Endothelial cell of umbilical vein (primary cell): ENCODE results near the gene PRKCSH. TPM values are rescaled to one million over a fixed set of nuclear protein-coding genes. Genes with fewer than 3 reads are reported as not detected.

Source experiments
- BruUV-seq: library from RNA; stranded (reverse); fragments of 400-500 nt; replicated peaks from 2 replicates; lab custom pipeline; 2021; lab: Mats Ljungman, UMichigan
- CTCF ChIA-PET: fragments of 300-600, 350-600 bp; sonication (Branson Sonifier 250); formaldehyde crosslinking; loops from one replicate; lab custom pipeline; 2021; ENCODE audit warnings: antibody characterized with exemption, inconsistent platforms; lab: Charles Lee
- POLR2A ChIA-PET: fragments of 300-600, 350-600 bp; sonication (Branson Sonifier 250); formaldehyde crosslinking; loops from one replicate; lab custom pipeline; 2021; ENCODE audit warnings: antibody characterized with exemption, inconsistent platforms; lab: Charles Lee
- DNase-seq: peaks from one replicate; pipeline ENCODE4 v3.0.0-alpha.2; 2011; ENCODE audit warnings: low read depth, low spot score
- FAIRE-seq: peaks from 2 replicates; lab custom pipeline; 2011; peaks lifted over from hg19 to GRCh38; lab: Jason Lieb, UNC
- H2AFZ ChIP-seq: 2 replicates; pipeline ENCODE4 v1.6.0; 2012; ENCODE audit warnings: low read depth, low read length, control low read depth, inconsistent platforms
- H3K27ac ChIP-seq: 2 replicates; pipeline ENCODE4 v1.5.1; 2011; ENCODE audit warnings: low read depth, mild to moderate bottlenecking, control low read depth, low read length, moderate library complexity; ENCODE audit not compliant: insufficient read depth
- H3K27me3 ChIP-seq, 2 experiments: 2 replicates each; pipeline versions ENCODE4 v1.6.0 to v1.6.1; 2011; ENCODE audit warnings: low read length in 2 of 2, mixed read lengths in 1 of 2; ENCODE audit not compliant: control insufficient read depth in 2 of 2, insufficient read depth in 2 of 2
- H3K36me3 ChIP-seq, 2 experiments: 2 replicates in 1 of 2; 3 replicates in 1 of 2; pipeline ENCODE4 v1.5.1; 2011; ENCODE audit warnings: low read length in 2 of 2, mild to moderate bottlenecking in 1 of 2, moderate library complexity in 1 of 2; ENCODE audit not compliant: control insufficient read depth in 2 of 2, insufficient read depth in 2 of 2; ENCODE audit errors: extremely low read depth in 1 of 2
- H3K4me1 ChIP-seq: 3 replicates; pipeline ENCODE4 v1.5.1; 2011; ENCODE audit warnings: mild to moderate bottlenecking, low read length; ENCODE audit not compliant: control insufficient read depth, insufficient read depth; ENCODE audit errors: extremely low read depth
- H3K4me2 ChIP-seq: 2 replicates; pipeline ENCODE4 v1.6.1; 2011; ENCODE audit warnings: low read length, control low read depth, mixed read lengths; ENCODE audit not compliant: insufficient read depth
- H3K4me3 ChIP-seq, 3 experiments: fragments of 200-600 bp in 1 of 3; sonication (generic), shearing (Covaris generic) in 1 of 3; replicated peaks in 1 of 3; 2 replicates each; pipeline ENCODE4 v1.5.1; 2011 to 2016; ENCODE audit warnings: control low read depth in 3 of 3, low read length in 3 of 3, mild to moderate bottlenecking in 2 of 3, inconsistent platforms in 1 of 3, low read depth in 1 of 3, moderate library complexity in 1 of 3; ENCODE audit not compliant: insufficient read depth in 1 of 3
- H3K79me2 ChIP-seq: 2 replicates; pipeline ENCODE4 v1.6.0; 2012; ENCODE audit warnings: low read length, inconsistent platforms; ENCODE audit not compliant: control insufficient read depth, insufficient read depth
- H3K9ac ChIP-seq: replicated peaks from 2 replicates; pipeline ENCODE3; 2011; ENCODE audit warnings: low read length, control low read depth; ENCODE audit not compliant: insufficient read depth; ENCODE audit errors: extremely low read depth
- H3K9me1 ChIP-seq: replicated peaks from 3 replicates; pipeline ENCODE4 v1.6.0; 2011; ENCODE audit warnings: mild to moderate bottlenecking, low read length; ENCODE audit not compliant: control insufficient read depth, insufficient read depth; ENCODE audit errors: extremely low read depth
- H3K9me3 ChIP-seq: replicated peaks from 2 replicates; pipeline ENCODE4 v1.5.1; 2012; ENCODE audit warnings: low read length, inconsistent platforms; ENCODE audit not compliant: control insufficient read depth, insufficient read depth
- H4K20me1 ChIP-seq: replicated peaks from 2 replicates; pipeline ENCODE3; 2011; ENCODE audit warnings: mild to moderate bottlenecking, low read length; ENCODE audit not compliant: control insufficient read depth, insufficient read depth; ENCODE audit errors: extremely low read depth
- EZH2 ChIP-seq: IDR thresholded peaks from 2 replicates; pipeline ENCODE4 v1.6.1; 2012; ENCODE audit warnings: borderline replicate concordance, low read depth, mild to moderate bottlenecking, moderate library complexity, low read length, inconsistent platforms; ENCODE audit not compliant: severe bottlenecking
- MAX ChIP-seq: IDR thresholded peaks from 2 replicates; pipeline ENCODE4 v1.6.1; 2011; ENCODE audit not compliant: insufficient read depth, insufficient read length
- MYC ChIP-seq: IDR thresholded peaks from one replicate; pipeline ENCODE4 v1.6.1; 2011; ENCODE audit warnings: mild to moderate bottlenecking, low read depth, low read length
- POLR2A ChIP-seq: IDR thresholded peaks from 2 replicates; pipeline ENCODE4 v1.6.1; 2012; ENCODE audit warnings: low read depth, mild to moderate bottlenecking, control low read depth, low read length
- dilution Hi-C: fragments of 300-500 bp; cut with MboI; formaldehyde crosslinking; loops from one replicate; pipeline ENCODE4 v1.15.0; 2019; ENCODE audit warnings: low sequenced_read_pairs; ENCODE audit not compliant: extremely low pct_ligation_motif_present
- intact Hi-C: fragments of 100-400 bp; cut with micrococcal nuclease; formaldehyde crosslinking; loops from one replicate; pipeline ENCODE4 v1.10.0; 2022
- polyA plus RNA-seq, 4 experiments: library from polyadenylated mRNA; depleted of rRNA in 3 of 4; stranded (reverse) in 3 of 4; unstranded in 1 of 4; fragments of >200 nt; gene quantifications; 2 replicates each; pipeline versions ENCODE4 v1.2.1 to v1.2.3, GENCODE V29; 2011 to 2012; ENCODE audit warnings: missing spikeins in 1 of 4
- total RNA-seq: library from RNA; stranded (reverse); gene quantifications from 2 replicates; pipeline ENCODE4 v1.2.3, GENCODE V29; 2021

PRKCSH gene
- total and polyA plus RNA-seq, 2 donors (not counting 3 experiments of a cell fraction or from before 2014, with no cell fraction given): 215 to 425 TPM

GRCh38 chr19:11422163-11423065 lies 13.0 kb upstream of the PRKCSH start:
- no peaks in the 10 kb centered on the region for H3K36me3 ChIP-seq
- no peak for TF ChIP-seq POLR2A
- peak; percentile 73 for TF ChIP-seq EZH2
- TF ChIP-seq MAX: no peak
- H3K4me3 ChIP-seq: no peak overlapping the region
- intact Hi-C loops (loop anchor here (5.0 kb wide), 1 partner anchor 40 kb away; the partner anchor contains the start of gene EPOR), dilution Hi-C loops (no loop called here)
- H3K79me2 ChIP-seq: no peaks in the 10 kb centered on the region
- BruUV-seq: no TSS peak
- ChIA-PET POLR2A (no interaction called here), CTCF (interaction anchor here (0.6 to 3.7 kb wide), 7 partner anchors 9 to 129 kb away, joined by 3 to 19 read pairs (median 4); partner anchors contain the start of genes CCDC159, ODAD3, PRKCSH and SWSAP1)
- no peaks in the 10 kb centered on the region for H4K20me1 ChIP-seq
- no peak overlapping the region for H3K9ac ChIP-seq
- H3K9me1 ChIP-seq: no peaks in the 10 kb centered on the region
- peak overlapping the region; percentile 4 for H2AFZ ChIP-seq
- peaks cover 36 to 39% of the 10 kb centered on the region in 2 experiments for H3K27me3 ChIP-seq
- DNase-seq (peak; percentile 25), FAIRE-seq (peak; percentile 65)
- H3K4me2 ChIP-seq: no peak overlapping the region
- H3K9me3 ChIP-seq: no peaks in the 10 kb centered on the region
- no peak overlapping the region for H3K27ac ChIP-seq
- peaks cover 9% of the 10 kb centered on the region for H3K4me1 ChIP-seq

GRCh38 chr19:11423164-11423790 lies 12.2 kb upstream of the PRKCSH start:
- Histone ChIP-seq H3K4me3 (no peak overlapping the region), H3K27me3 (peaks cover 32 to 38% of the 10 kb centered on the region in 2 experiments), H3K9me3 (no peaks in the 10 kb centered on the region), H3K27ac (no peak overlapping the region), H3K79me2 (no peaks in the 10 kb centered on the region), H3K9ac (no peak overlapping the region), H2AFZ (no peak overlapping the region), H3K36me3 (no peaks in the 10 kb centered on the region), H4K20me1 (no peaks in the 10 kb centered on the region), H3K4me1 (peaks cover 9% of the 10 kb centered on the region), H3K9me1 (no peaks in the 10 kb centered on the region), H3K4me2 (no peak overlapping the region)
- peak; percentile 59 for TF ChIP-seq EZH2
- TF ChIP-seq MYC: no peak
- peak; percentile 58 for FAIRE-seq
- no TSS peak for BruUV-seq
- dilution Hi-C loops (no loop called here), intact Hi-C loops (loop anchor here (5.0 kb wide), 1 partner anchor 41 kb away; the partner anchor contains the start of gene EPOR)
- CTCF ChIA-PET: interaction anchor here (1.0 to 3.7 kb wide), 6 partner anchors 10 to 129 kb away, joined by 3 to 19 read pairs (median 6); partner anchors contain the start of genes CCDC159, ODAD3, PRKCSH and TMEM205
- POLR2A ChIA-PET: no interaction called here
- no peak for DNase-seq
